ENCODE results near the gene HNRNPUL1. TPM values are rescaled to one million over a fixed set of nuclear protein-coding genes. Genes with fewer than 3 reads are reported as not detected.
"Not testable (repeated sequence)": the region's sequence is repeated elsewhere in the genome, so short reads cannot be mapped to it uniquely, and the experiment has no call there.

Gene HNRNPUL1
- total and polyA plus RNA-seq, 10 of the 15 experiments (the other 5 are each of a cell fraction or from before 2014, with no cell fraction given) = 11.1 to 276 (median 117) TPM

DNA sequence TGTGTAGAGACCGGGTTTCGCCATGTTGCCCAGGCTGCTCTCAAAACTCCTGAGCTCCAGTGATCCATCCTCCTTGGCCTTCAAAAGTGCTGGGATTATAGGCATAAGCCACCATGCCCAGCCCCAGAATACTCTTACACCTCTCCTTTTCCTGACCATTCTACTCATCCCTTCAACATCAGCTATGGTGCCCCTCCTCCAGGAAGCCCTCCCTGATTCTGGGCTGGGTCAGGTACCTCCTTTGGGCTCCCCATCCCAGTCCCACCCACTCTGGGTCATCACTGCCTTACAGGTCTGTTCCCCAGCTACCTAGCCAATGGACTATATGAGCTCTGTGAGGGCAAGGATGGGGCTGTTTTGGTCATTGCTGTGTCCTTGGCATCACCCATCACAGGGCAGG, 80.0 kb downstream of the HNRNPUL1 start:
- ATAC-seq = no peak
- RAD21 ChIA-PET (ENCODE audit: unreplicated experiment) = no interaction called here
- 0 out of 2 replicates have a peak, but pooled peaks cover 1% of the 10 kb centered on the region for H4K20me1 ChIP-seq (ENCODE audit: control insufficient read depth, insufficient read depth)
- H3K36me3 ChIP-seq (ENCODE audit: control insufficient read depth in 2 of 2, insufficient read depth in 2 of 2, low read length in 1 of 2) = peaks cover 23 to 24% of the 10 kb centered on the region in 2 experiments; a peak in 3 of 4 replicates
- TF ChIP-seq, protein P1, sequence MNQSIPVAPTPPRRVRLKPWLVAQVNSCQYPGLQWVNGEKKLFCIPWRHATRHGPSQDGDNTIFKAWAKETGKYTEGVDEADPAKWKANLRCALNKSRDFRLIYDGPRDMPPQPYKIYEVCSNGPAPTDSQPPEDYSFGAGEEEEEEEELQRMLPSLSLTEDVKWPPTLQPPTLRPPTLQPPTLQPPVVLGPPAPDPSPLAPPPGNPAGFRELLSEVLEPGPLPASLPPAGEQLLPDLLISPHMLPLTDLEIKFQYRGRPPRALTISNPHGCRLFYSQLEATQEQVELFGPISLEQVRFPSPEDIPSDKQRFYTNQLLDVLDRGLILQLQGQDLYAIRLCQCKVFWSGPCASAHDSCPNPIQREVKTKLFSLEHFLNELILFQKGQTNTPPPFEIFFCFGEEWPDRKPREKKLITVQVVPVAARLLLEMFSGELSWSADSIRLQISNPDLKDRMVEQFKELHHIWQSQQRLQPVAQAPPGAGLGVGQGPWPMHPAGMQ (IDR thresholded peaks at IDR 0.05; ENCODE audit: borderline replicate concordance) = no peak
- TF ChIP-seq BRCA1 (IDR thresholded peaks at IDR 0.05; ENCODE audit: low read depth, low read length) = no peak
- no peak for TF ChIP-seq KLF5 (IDR thresholded peaks at IDR 0.05; ENCODE audit: partially characterized antibody)
- TF ChIP-seq BCL11A (IDR thresholded peaks at IDR 0.05; ENCODE audit: low read depth, low read length) = no peak
- TF ChIP-seq FOXM1 (IDR thresholded peaks at IDR 0.05; ENCODE audit: low read depth, low read length) = no peak
- TF ChIP-seq SPI1 (IDR thresholded peaks at IDR 0.05; ENCODE audit: borderline replicate concordance, insufficient read depth, low read depth, low read length) = no peak
- TF ChIP-seq EGR1 (IDR thresholded peaks at IDR 0.05; ENCODE audit: borderline replicate concordance in 1 of 2, low read depth in 2 of 2, low read length in 2 of 2) = no peak
- no peak for TF ChIP-seq CHD2 (IDR thresholded peaks at IDR 0.05; ENCODE audit: borderline replicate concordance, low read depth, low read length)
- TF ChIP-seq ZNF207 (IDR thresholded peaks at IDR 0.05; ENCODE audit: borderline replicate concordance) = no peak
- TF ChIP-seq CHD1 (IDR thresholded peaks at IDR 0.05; ENCODE audit: low read depth, low read length) = no peak
- no peak for TF ChIP-seq MTA2 (IDR thresholded peaks at IDR 0.05; ENCODE audit: low read depth)
- intact Hi-C loops (cut with micrococcal nuclease; ENCODE audit: unreplicated experiment) (no loop called here), in situ Hi-C loops (cut with MboI) (no loop called here)
- no TSS peak for BruUV-seq (replicated peaks)
- no peak for DNase-seq (ENCODE audit: low read depth, low spot score)
- H3K4me2 ChIP-seq (ENCODE audit: control insufficient read depth, insufficient read depth) = no peak overlapping the region
- SMC1A ChIA-PET (ENCODE audit: uncharacterized antibody, unreplicated experiment) = no interaction called here
- CTCF ChIA-PET = no interaction called here
- no peak overlapping the region for H2AFZ ChIP-seq (ENCODE audit: control insufficient read depth, low read depth, low read length)
- H3K9me3 ChIP-seq (replicated peaks; ENCODE audit: control insufficient read depth, insufficient read depth, low read length) = no peaks in the 10 kb centered on the region
- H3K27me3 ChIP-seq (replicated peaks in 1 of 2; ENCODE audit: control insufficient read depth in 2 of 2, insufficient read depth in 2 of 2, low read length in 1 of 2) = no peaks in the 10 kb centered on the region
- no peak overlapping the region for H3K27ac ChIP-seq (ENCODE audit: control insufficient read depth, insufficient read depth)
- no peak for FAIRE-seq
- WGBS (ENCODE audit: insufficient coverage, insufficient replicate concordance, low lambda C conversion rate, missing lambda C conversion rate) = 100% methylated on average over 2 of the region's 2 CpGs
- peaks cover 14% of the 10 kb centered on the region for H3K79me2 ChIP-seq (ENCODE audit: control insufficient read depth, insufficient read depth, low read length)
- H3K4me1 ChIP-seq (ENCODE audit: control insufficient read depth, insufficient read depth, low read length) = peaks cover 5% of the 10 kb centered on the region
- H3K9ac ChIP-seq (ENCODE audit: control insufficient read depth, insufficient read depth, low read length) = no peak overlapping the region
- POLR2A ChIA-PET = no interaction called here
- no peak overlapping the region for H3K4me3 ChIP-seq

DNA sequence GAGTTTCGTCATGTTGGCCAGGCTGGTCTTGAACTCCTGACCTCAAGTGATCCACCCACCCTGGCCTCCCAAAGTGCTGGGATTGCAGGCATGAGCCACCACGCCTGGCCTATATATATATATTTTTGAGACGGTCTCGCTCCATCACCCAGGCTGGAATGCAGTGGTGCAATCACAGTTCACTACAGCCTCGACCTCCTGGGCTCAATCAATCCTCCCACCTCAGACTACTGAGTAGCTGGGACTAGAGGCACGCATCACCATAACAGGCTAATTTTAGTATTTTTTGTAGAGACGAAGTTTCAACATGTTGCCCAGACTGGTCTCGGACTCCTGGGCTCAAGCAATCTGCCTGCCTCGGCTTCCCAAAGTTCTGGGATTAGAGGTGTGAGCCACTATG, 82.7 kb downstream of the HNRNPUL1 start:
- RAD21 ChIA-PET (ENCODE audit: unreplicated experiment) = interaction anchor here (0.7 to 1.0 kb wide), 3 partner anchors 17 to 229 kb away, joined by 3 read pairs; partner anchors contain the start of genes B9D2 and CEACAM21
- FAIRE-seq; BruUV-seq (replicated peaks); H3K27ac ChIP-seq (ENCODE audit: control insufficient read depth, insufficient read depth); H3K4me2 ChIP-seq (ENCODE audit: control insufficient read depth, insufficient read depth); H3K4me3 ChIP-seq; H3K9me3 ChIP-seq (replicated peaks; ENCODE audit: control insufficient read depth, insufficient read depth, low read length); ATAC-seq; in situ Hi-C loops (cut with MboI); H3K9ac ChIP-seq (ENCODE audit: control insufficient read depth, insufficient read depth, low read length); H2AFZ ChIP-seq (ENCODE audit: control insufficient read depth, low read depth, low read length); intact Hi-C loops (cut with micrococcal nuclease; ENCODE audit: unreplicated experiment); H3K27me3 ChIP-seq (replicated peaks in 1 of 2; ENCODE audit: control insufficient read depth in 2 of 2, insufficient read depth in 2 of 2, low read length in 1 of 2); DNase-seq (ENCODE audit: low read depth, low spot score); H4K20me1 ChIP-seq (ENCODE audit: control insufficient read depth, insufficient read depth): not testable (repeated sequence)
- Histone ChIP-seq H3K4me1 (ENCODE audit: control insufficient read depth, insufficient read depth, low read length) (peaks cover 13% of the 10 kb centered on the region), H3K36me3 (ENCODE audit: control insufficient read depth in 2 of 2, insufficient read depth in 2 of 2, low read length in 1 of 2) (peaks cover 17 to 19% of the 10 kb centered on the region in 2 experiments; a peak in 3 of 4 replicates), H3K79me2 (ENCODE audit: control insufficient read depth, insufficient read depth, low read length) (peaks cover 40% of the 10 kb centered on the region)
- POLR2A ChIA-PET = interaction anchor here (0.6 to 1.2 kb wide), 2 partner anchors 19 to 33 kb away, joined by 3 to 6 read pairs; no protein-coding TSS in a partner anchor
- WGBS (ENCODE audit: insufficient coverage, insufficient replicate concordance, low lambda C conversion rate, missing lambda C conversion rate) = 82% methylated on average over 9 of the region's 9 CpGs
- SMC1A ChIA-PET (ENCODE audit: uncharacterized antibody, unreplicated experiment) = interaction anchor here (0.7 to 3.5 kb wide), 4 partner anchors 18 to 35 kb away, joined by 3 to 12 read pairs (median 6); partner anchors contain the start of gene B9D2
- CTCF ChIA-PET = interaction anchor here (1.0 kb wide), 1 partner anchor 11 kb away, joined by 3 read pairs; no protein-coding TSS in a partner anchor
